Epithelial cell of esophagus (primary cell): ENCODE measurements around the gene JARID2.

ENCODE experiments used
- DNase-seq: peaks from one replicate; pipeline ENCODE4 v3.0.0; 2010; ENCODE audit warnings: low read depth
- H3K4me3 ChIP-seq: 2 replicates; pipeline ENCODE4 v1.5.1; 2011; ENCODE audit warnings: mild to moderate bottlenecking, low read length, control low read depth
- CTCF ChIP-seq: IDR thresholded peaks from 2 replicates; pipeline ENCODE4 v1.5.1; 2011; ENCODE audit warnings: low read depth, mild to moderate bottlenecking, low read length, control low read depth, inconsistent platforms; ENCODE audit not compliant: insufficient read depth; ENCODE audit errors: missing control alignments

The JARID2 gene

GRCh38 chr6:15265787-15266186 is 19.9 kb downstream of the JARID2 start:
- no peak overlapping the region for H3K4me3 ChIP-seq
- TF ChIP-seq CTCF = no peak
- DNase-seq = no peak

- DNase-seq = no peak
- H3K4me3 ChIP-seq = no peak overlapping the region
- TF ChIP-seq CTCF = no peak
Observed at GRCh38 chr6:15266423-15266996, 20.6 kb downstream of the JARID2 start.

- no peak for TF ChIP-seq CTCF
- no peak overlapping the region for H3K4me3 ChIP-seq
- DNase-seq = no peak
Observed at GRCh38 chr6:15267221-15267620, 21.4 kb downstream of the JARID2 start.

GRCh38 chr6:15268137-15268908 is 22.5 kb downstream of the JARID2 start:
- no peak overlapping the region for H3K4me3 ChIP-seq
- no peak for TF ChIP-seq CTCF
- no peak for DNase-seq

GRCh38 chr6:15269011-15269410 is 23.1 kb downstream of the JARID2 start:
- no peak for TF ChIP-seq CTCF
- no peak overlapping the region for H3K4me3 ChIP-seq
- DNase-seq = no peak

- H3K4me3 ChIP-seq = no peak overlapping the region
- no peak for DNase-seq
- TF ChIP-seq CTCF = no peak
Observed at GRCh38 chr6:15269619-15270018, 23.8 kb downstream of the JARID2 start.

- DNase-seq = no peak
- no peak overlapping the region for H3K4me3 ChIP-seq
- TF ChIP-seq CTCF = no peak
Observed at GRCh38 chr6:15270402-15270801, 24.5 kb downstream of the JARID2 start.
